OCI-LY7 (cell line): ENCODE data around the gene GABRR2. TPM values are rescaled to one million over a fixed set of nuclear protein-coding genes. Genes with fewer than 3 reads are reported as not detected.

Experiments used
- BruUV-seq: library from RNA; stranded (reverse); fragments of 400-500 nt; replicated peaks from 2 replicates; lab custom pipeline; 2021; lab: Mats Ljungman, UMichigan
- CTCF ChIA-PET: fragments of 300-600 bp; sonication (Branson Sonifier 250); formaldehyde crosslinking; loops from one replicate; lab custom pipeline; 2022; ENCODE audit warnings: antibody characterized with exemption; ENCODE audit not compliant: unreplicated experiment; lab: Charles Lee
- POLR2A ChIA-PET: fragments of 300-600 bp; sonication (Branson Sonifier 250); formaldehyde crosslinking; loops from one replicate; lab custom pipeline; 2022; ENCODE audit warnings: antibody characterized with exemption; lab: Charles Lee
- DNase-seq: peaks from one replicate; pipeline ENCODE4 v3.0.0-alpha.2; 2015; ENCODE audit warnings: low spot score
- H2AFZ ChIP-seq: fragments of 200-600 bp; sonication (generic), shearing (Covaris generic); 2 replicates; pipeline ENCODE4 v1.6.1; 2014; ENCODE audit warnings: mild to moderate bottlenecking, antibody characterized with exemption, low read length, moderate library complexity
- H3K27ac ChIP-seq: fragments of 200-600 bp; sonication (generic); 2 replicates; pipeline ENCODE4 v1.5.1; 2014; ENCODE audit warnings: mixed run types, low read depth, mild to moderate bottlenecking, moderate library complexity, low read length, inconsistent platforms; ENCODE audit not compliant: poor library complexity, severe bottlenecking
- H3K36me3 ChIP-seq: fragments of 200-600 bp; sonication (generic); 2 replicates; pipeline ENCODE4 v1.6.1; 2014; ENCODE audit warnings: mild to moderate bottlenecking, antibody characterized with exemption, low read length, moderate library complexity, mixed read lengths; ENCODE audit not compliant: insufficient read depth
- H3K4me1 ChIP-seq: fragments of 200-600 bp; sonication (generic); 2 replicates; pipeline ENCODE4 v1.5.1; 2014; ENCODE audit warnings: mild to moderate bottlenecking, low read length; ENCODE audit not compliant: insufficient read depth, poor library complexity, severe bottlenecking
- H3K4me2 ChIP-seq: fragments of 200-600 bp; sonication (generic); 2 replicates; pipeline ENCODE4 v1.6.1; 2014; ENCODE audit warnings: mild to moderate bottlenecking, low read length
- H3K4me3 ChIP-seq: fragments of 200-600 bp; sonication (generic); 2 replicates; pipeline ENCODE4 v1.5.1; 2014; ENCODE audit warnings: mild to moderate bottlenecking, low read depth, low read length; ENCODE audit not compliant: poor library complexity, severe bottlenecking
- H3K79me2 ChIP-seq: fragments of 200-600 bp; sonication (generic); 2 replicates; pipeline ENCODE4 v1.6.1; 2016; ENCODE audit warnings: low read depth, mild to moderate bottlenecking, low read length, moderate library complexity, mixed read lengths; ENCODE audit not compliant: insufficient read depth
- H3K9me2 ChIP-seq: fragments of 200-600 bp; sonication (generic); 2 replicates; pipeline ENCODE4 v1.6.1; 2016; ENCODE audit warnings: mild to moderate bottlenecking, low read length, mixed read lengths; ENCODE audit not compliant: insufficient read depth
- H3K9me3 ChIP-seq: fragments of 200-600 bp; sonication (generic); 2 replicates; pipeline ENCODE4 v1.6.1; 2014; ENCODE audit warnings: mild to moderate bottlenecking, mixed run types, low read length, mixed read lengths
- H4K20me1 ChIP-seq: fragments of 200-600 bp; sonication (generic); 2 replicates; pipeline ENCODE4 v1.6.1; 2014; ENCODE audit warnings: mild to moderate bottlenecking, antibody characterized with exemption, low read length, moderate library complexity, mixed read lengths; ENCODE audit not compliant: insufficient read depth
- EZH2phosphoT487 ChIP-seq: fragments of 200-600 bp; sonication (generic); IDR thresholded peaks from 2 replicates; pipeline ENCODE4 v1.6.1; 2018; ENCODE audit warnings: low read depth, borderline replicate concordance, mild to moderate bottlenecking, mixed run types, antibody characterized with exemption, low read length, moderate library complexity, mixed read lengths
- intact Hi-C: fragments of 100-400 bp; cut with micrococcal nuclease; formaldehyde crosslinking; loops from one replicate; pipeline ENCODE4 v1.10.0; 2022; ENCODE audit not compliant: unreplicated experiment
- total RNA-seq, 2 experiments: library from RNA; depleted of rRNA in 1 of 2; stranded (reverse); fragments of >200 nt in 1 of 2; shearing (Covaris generic) in 1 of 2; gene quantifications; 2 replicates each; pipeline ENCODE4 v1.2.3, GENCODE V29; 2014 to 2022
- TF ChIP-seq, protein P1 (sequence below): fragments of 200-600 bp; sonication (generic); conservative IDR thresholded peaks from 2 replicates; pipeline ENCODE4 v1.5.1; 2014; ENCODE audit warnings: mild to moderate bottlenecking, antibody characterized with exemption, low read length, moderate library complexity, mixed read lengths

The GABRR2 gene
- total RNA-seq, 2 experiments from 2014 or later, result 5.2 to 7.0 TPM

DNA sequence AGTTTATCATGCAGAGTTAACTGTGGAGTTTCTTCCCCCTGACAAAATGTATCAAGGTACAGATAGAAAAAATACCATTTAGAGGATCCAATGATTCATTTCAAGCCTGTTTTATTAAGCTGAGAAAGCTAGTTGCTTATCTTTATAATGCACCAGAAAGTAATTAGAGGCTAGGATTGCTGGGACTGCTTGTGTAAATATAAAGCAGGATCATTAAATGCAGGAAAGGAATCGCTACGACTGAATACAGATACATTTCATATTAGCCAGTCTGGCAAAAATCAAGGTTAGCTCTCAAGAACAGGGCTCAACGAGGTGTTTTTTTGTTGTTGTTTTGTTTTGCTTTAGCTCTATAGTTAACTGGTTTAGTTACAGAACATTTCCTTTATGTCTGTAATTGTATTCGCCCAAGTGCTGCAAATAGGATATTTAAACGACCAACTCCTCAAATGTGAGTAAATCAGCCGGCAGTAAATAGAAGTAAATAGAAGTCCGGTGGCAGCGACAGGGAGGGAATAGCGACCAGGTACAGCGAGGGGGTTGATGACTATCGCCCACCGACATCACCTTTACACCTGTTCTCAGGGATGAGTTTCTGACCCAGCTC lies 36.7 kb upstream of the GABRR2 start:
- H3K4me1 ChIP-seq, result peaks cover 72% of the 10 kb centered on the region
- peaks cover 21% of the 10 kb centered on the region for H4K20me1 ChIP-seq
- CTCF ChIA-PET, result interaction anchor here (1.1 to 1.6 kb wide), 2 partner anchors 15 to 40 kb away, joined by 4 to 5 read pairs; no protein-coding TSS in a partner anchor
- peak overlapping the region; percentile 78 for H3K4me3 ChIP-seq
- H3K9me2 ChIP-seq, result no peaks in the 10 kb centered on the region
- H3K4me2 ChIP-seq, result peak overlapping the region; percentile 75
- TF ChIP-seq, protein P1, sequence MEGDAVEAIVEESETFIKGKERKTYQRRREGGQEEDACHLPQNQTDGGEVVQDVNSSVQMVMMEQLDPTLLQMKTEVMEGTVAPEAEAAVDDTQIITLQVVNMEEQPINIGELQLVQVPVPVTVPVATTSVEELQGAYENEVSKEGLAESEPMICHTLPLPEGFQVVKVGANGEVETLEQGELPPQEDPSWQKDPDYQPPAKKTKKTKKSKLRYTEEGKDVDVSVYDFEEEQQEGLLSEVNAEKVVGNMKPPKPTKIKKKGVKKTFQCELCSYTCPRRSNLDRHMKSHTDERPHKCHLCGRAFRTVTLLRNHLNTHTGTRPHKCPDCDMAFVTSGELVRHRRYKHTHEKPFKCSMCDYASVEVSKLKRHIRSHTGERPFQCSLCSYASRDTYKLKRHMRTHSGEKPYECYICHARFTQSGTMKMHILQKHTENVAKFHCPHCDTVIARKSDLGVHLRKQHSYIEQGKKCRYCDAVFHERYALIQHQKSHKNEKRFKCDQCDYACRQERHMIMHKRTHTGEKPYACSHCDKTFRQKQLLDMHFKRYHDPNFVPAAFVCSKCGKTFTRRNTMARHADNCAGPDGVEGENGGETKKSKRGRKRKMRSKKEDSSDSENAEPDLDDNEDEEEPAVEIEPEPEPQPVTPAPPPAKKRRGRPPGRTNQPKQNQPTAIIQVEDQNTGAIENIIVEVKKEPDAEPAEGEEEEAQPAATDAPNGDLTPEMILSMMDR, result no peak
- TF ChIP-seq EZH2phosphoT487, result no peak
- DNase-seq, result no peak
- H3K27ac ChIP-seq, result peak overlapping the region; percentile 99
- intact Hi-C loops, result loop anchor here (5.0 to 10.0 kb wide), 3 partner anchors 946 to 1444 kb away; partner anchors contain the start of genes BACH2 and CNR1
- H3K36me3 ChIP-seq, result peaks cover 46% of the 10 kb centered on the region
- peaks cover 7% of the 10 kb centered on the region; the same call in 1 of the 2 replicates for H3K9me3 ChIP-seq
- no peak overlapping the region for H2AFZ ChIP-seq
- TSS peak; percentile 67 for BruUV-seq
- peaks cover 91% of the 10 kb centered on the region for H3K79me2 ChIP-seq
- POLR2A ChIA-PET, result interaction anchor here (0.5 to 11.5 kb wide), 17 partner anchors 10 to 1479 kb away, joined by 3 to 242 read pairs (median 4); partner anchors contain the start of genes LYRM2 and PNRC1

DNA sequence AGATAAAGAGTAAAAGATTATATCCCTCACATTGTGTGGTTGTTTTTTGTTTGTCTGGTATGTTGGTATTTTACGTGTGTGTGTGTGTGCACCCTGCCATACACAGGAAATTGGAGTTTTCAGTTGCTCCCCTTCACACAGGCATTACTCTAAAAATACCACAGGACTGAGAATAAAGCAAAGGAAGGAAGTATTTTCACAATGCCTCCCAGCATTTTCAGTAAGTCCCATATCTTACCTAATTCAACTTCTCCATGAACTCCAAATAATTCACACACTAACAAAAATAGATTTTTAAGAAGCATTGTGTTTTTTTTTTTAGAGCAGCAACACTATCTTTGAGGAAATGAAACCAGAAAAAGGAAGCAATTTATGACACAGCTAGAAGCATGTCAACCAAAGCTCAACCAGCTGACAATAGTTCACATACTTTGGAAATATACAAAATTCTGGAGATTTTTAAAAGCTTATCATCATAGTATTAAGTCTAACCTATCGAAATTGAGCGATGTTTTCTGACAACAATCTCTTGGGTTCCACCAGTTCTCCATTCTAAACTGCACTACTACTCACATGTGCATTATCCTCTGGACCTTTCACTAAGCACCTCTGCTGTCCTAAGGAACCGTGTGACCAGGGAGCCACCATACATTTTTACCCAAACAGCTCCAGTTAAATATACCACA lies 35.3 kb upstream of the GABRR2 start:
- peaks cover 29% of the 10 kb centered on the region for H4K20me1 ChIP-seq
- peaks cover 56% of the 10 kb centered on the region for H3K36me3 ChIP-seq
- no peak overlapping the region for H2AFZ ChIP-seq
- H3K4me1 ChIP-seq, result peaks cover 72% of the 10 kb centered on the region
- CTCF ChIA-PET, result interaction anchor here (1.0 kb wide), 2 partner anchors 9 to 22 kb away, joined by 3 to 5 read pairs; no protein-coding TSS in a partner anchor
- H3K9me2 ChIP-seq, result no peaks in the 10 kb centered on the region
- intact Hi-C loops, result loop anchor here (5.0 to 10.0 kb wide), 3 partner anchors 947 to 1443 kb away; partner anchors contain the start of genes BACH2 and CNR1
- peak; percentile 76 for DNase-seq
- H3K79me2 ChIP-seq, result peaks cover 98% of the 10 kb centered on the region
- H3K27ac ChIP-seq, result peak overlapping the region; percentile 99
- TF ChIP-seq, protein P1, result no peak
- TF ChIP-seq EZH2phosphoT487, result no peak
- POLR2A ChIA-PET, result interaction anchor here (0.5 to 11.5 kb wide), 32 partner anchors 8 to 1595 kb away, joined by 3 to 242 read pairs (median 4); partner anchors contain the start of gene PM20D2
- H3K4me3 ChIP-seq, result peak overlapping the region; percentile 78
- peak overlapping the region; percentile 75 for H3K4me2 ChIP-seq
- no TSS peak for BruUV-seq
- peaks cover 7% of the 10 kb centered on the region; the same call in 1 of the 2 replicates for H3K9me3 ChIP-seq
